ENCODE measurements around the gene GJD3.

- no peak for TF ChIP-seq CTCF (IDR thresholded peaks at IDR 0.05)
- TF ChIP-seq REST (IDR thresholded peaks at IDR 0.05; ENCODE audit: insufficient read depth in 1 of 2, low read depth in 2 of 2, low read length in 1 of 2), result no peak
- no peak for TF ChIP-seq POLR2AphosphoS5 (IDR thresholded peaks at IDR 0.05; ENCODE audit: low read depth, low read length)
- TF ChIP-seq TCF7L2 (IDR thresholded peaks at IDR 0.05; ENCODE audit: low read depth, low read length), result no peak
- no peak for TF ChIP-seq SIN3A (IDR thresholded peaks at IDR 0.05; ENCODE audit: borderline replicate concordance, insufficient read depth, low read depth, low read length)
Observed at GRCh38 chr17:40333781-40334448, 30.6 kb downstream of the GJD3 start.
